Stimulated activated CD8-positive, alpha-beta memory T cell treated with anti-CD3 and anti-CD28 coated beads, Interleukin-4, amount 100 ng/mL, for 48 hours (primary cell): Measurements from ENCODE around the gene C13orf46.

Experiments
- DNase-seq: peaks from one replicate; pipeline ENCODE4 v3.0.0-alpha.2; 2020

Gene C13orf46

DNA sequence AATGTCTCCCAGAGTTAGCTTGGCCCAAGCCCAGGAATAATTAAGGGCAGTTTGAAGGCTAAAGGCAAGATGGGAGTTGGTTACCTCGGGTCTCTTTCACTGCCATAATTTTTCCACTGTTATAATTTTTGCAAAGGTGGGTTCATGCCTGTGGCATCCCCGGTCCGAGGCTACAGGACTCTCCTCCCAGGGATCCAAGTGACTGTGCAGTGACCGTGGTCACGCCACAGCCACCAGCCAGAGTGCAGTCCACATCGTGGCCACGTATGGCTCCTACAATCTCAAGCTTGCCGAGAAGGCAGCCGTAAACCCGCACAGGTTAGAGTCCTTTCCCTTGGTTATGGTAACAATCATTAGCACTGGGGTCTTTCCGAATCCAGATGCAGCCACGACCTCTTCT is 36.8 kb downstream of the C13orf46 start:
- no peak for DNase-seq

DNA sequence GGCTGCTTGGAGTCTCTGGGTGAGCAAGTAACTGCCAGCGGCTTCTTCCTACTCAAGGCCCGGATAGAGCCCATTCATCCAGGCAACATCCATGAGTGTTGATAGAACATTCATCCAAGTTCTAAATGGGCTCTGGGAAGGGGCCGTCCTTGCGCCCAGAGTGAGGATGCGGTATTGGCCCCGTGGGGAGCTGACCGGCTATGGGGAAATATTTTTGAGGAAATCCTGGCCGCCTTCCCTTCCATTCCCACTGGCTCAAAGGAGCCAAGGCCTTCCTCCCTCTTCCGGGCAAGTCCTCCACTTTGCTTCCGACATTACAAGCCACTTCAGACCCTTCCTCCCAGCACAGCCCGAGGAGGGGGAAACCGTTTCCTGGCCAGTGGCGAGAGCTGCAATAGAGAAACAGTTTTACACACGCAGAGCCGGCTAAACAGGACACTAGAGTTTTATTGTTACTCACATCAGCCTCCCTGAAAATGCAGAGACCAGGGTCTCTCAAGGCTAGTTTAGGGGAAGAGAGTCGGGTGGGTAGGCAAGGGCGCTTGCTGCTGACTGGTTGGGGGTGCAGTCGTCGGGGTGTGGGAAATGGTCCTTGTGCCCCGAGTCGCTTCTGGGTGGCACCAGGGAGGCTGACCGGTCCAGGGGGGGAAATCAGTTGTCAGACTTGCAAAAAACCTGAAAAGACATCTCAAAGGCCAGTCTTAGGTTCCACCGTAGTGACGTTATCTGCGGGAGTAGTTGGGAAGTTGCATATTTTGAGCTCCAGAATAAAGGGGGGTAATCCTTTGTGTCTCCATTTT is 37.5 kb downstream of the C13orf46 start:
- no peak for DNase-seq

DNA sequence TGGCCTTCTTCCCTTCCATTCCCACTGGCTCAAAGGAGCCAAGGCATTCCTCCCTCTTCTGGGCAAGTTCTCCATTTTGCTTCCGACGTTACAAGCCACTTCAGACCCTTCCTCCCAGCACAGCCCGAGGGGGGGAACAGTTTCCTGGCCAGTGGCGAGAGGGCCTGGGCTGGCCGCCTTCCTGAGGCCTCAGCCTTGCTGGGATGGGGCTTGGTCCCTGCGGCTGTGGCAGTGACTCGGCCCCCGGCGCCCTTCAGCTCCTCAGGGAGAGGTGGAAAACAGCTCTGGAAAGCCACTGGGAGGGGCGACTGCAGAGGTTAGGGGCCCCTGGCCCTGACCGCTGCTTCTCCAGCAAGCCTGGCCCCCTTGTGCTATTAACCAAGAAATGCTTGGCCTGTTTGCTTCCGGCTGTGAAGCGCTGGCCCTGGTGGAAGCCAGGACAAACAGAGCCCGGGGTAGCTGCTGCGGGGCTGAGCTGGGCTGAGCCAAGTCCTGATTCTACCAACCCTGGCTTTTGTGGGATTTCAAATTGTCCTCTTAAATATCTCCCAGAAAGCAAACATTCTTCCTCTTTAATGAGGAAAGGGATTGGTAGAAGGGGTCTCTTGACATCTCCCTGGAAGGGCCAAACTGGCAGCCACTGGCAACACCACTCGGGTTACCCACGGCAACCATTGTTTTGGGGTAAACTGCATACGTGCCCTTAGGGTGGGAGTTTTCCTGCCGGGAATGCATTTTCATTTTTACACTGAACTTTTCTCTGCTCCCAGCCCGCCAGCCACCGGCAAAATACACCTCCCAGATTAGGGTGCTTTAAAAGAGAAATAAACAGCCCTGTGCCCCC is 38.7 kb downstream of the C13orf46 start:
- DNase-seq = no peak

DNA sequence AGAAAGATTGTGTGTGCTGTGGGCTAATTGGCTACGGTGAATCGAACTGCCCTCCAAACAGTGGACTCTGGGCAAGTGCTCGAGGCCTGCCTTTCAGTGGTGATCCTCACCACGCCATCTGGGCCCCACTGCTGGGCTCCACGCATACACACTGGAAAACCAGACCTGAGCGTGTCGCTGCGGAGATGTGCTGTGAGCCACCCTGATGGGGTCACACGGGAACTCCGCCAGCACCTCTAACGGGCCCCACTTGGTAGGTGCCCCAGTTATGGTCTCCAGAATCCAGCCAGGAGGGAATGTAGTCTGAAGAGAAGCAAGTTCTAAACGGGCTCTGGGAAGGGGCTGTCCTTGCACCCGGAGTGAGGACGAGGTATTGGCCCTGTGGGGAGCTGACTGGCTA is 39.3 kb downstream of the C13orf46 start:
- DNase-seq = no peak

DNA sequence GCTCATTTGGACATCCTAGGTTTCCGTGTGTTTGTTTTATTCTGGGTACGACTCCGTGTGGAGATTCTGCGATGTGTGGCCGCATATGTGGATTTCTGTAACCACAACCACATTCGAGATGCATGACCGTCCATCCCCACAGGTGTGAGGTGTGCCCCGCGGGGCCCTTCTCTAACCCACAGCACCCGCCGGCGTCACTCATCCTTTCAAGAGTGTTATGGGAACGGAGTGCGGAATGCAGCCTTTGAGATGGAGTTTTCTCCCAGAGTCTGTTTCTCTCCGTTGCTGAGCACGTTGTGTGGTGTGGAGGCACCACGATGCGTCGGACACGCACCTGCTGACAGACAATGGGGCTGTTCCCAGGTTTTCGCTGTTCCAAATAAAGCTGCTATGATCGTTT is 40.0 kb downstream of the C13orf46 start:
- DNase-seq = no peak

DNA sequence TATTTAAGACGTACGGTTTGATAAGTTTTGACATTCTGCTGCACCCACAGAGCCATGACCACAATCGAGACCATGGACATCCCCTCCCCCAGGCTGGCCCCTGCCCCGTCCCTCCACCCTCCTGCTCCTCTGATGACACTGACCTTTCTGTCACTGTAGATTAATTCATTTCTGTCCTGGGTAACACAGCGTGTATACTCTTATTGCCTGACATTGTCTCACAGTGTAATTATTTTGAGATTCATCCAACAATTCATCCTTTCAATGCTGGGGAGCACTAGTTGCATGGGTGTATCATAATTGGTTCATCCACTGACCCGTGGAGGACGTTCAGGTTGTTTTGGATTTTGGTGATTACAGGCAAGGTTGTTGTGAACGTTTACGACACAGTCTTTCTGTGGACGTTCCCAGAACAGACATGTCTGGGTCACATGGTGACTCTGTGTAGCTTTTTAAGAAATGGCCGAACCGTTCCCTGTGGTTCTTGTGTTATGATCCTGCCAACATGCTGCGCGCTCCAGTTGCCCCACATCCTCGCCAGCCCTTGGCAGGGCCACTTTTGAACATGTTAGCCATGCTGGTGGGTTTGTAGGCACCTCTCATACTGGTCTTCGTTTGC is 41.9 kb downstream of the C13orf46 start:
- DNase-seq = no peak

DNA sequence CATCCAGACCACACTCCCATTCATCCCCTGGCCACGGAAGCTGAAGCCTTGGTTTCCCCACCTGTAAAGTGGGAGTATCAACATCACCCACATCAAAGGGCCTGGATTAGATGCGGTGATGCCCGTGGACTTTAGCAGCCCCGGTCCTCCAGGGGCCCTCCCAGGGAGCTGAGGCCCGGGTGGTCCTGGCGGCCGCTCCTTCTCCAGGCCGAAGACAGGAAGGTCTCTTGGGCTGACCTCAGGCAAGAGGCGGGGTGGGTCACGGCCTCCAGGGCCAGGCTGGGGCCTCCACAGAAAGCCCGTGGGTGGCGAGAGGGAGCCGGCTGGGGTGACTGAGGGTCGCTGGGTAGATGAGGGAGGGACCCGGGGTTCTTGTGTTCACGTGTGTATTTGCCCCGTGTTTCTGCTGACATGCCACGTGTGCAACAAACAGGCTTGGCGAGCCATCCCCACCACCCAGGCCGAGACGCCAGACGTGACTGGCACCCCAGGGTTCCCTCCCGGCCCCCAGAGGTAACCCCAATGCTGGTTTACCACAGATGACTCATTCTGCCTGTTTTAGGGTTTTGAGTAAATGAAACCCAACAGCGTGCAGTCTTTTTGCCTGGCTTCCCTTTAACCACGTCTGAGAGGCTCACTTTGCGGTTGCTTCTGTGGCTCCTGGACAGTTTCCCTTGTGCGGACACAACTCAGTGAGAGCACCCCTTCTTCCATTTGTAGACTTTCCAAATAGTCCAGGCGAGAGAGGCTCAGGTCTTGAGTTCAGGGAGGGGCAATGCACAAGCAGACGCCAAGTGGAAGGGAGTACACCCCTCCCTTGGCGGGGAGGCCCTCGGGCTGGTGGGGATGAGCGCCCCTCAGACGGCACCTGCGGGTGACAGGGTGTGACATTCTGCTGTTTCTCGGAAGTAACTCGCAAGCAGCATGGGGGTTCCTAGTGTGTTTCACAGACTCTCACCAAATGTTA is 42.9 kb downstream of the C13orf46 start:
- DNase-seq = peak; percentile 60

DNA sequence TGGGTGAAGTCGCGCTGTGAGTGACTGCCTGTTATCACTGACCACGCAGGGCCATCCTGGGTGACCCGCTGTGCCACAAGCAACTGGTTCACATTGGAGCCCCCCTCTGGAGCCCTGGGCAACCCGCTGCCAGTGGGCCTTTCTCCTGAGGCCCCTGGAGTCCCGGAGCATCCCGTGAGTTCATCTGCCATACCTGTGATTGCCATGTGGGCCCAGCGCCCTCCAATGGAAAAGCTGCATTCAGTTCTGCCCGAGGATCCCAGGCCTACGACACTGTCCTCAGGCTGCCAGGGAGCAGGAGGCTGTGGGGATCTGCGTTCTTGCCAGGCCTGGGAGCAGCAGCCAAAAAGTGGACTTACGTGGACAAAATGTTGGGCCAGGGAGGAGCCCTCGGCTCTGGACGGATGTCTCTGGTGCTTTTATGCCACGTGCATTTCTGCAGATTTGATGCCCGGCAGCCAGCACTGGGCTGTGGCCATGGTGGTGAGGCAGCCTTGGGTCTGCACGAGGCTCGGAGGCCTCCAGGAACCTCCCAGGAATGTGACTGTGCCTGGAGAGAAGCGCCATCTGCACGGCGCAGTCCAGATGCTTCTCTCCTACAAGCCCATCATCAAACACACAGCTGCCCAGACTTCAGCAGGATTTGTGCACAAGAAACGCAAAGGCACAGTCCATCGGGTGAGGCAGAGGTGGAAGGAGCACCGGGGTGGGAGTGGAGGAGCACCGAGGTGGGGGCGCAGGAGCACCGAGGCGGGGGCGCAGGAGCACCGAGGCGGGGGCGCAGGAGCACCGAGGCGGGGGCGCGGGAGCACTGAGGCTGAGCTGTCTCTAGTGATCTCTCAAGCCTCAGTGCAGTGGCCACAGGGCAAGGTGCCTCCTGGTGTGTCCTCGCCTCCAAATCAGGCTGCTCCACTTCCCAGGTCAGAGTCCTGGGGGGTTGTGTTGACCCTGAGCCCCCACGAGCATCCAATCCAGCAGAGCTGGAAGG is 44.0 kb downstream of the C13orf46 start:
- no peak for DNase-seq

DNA sequence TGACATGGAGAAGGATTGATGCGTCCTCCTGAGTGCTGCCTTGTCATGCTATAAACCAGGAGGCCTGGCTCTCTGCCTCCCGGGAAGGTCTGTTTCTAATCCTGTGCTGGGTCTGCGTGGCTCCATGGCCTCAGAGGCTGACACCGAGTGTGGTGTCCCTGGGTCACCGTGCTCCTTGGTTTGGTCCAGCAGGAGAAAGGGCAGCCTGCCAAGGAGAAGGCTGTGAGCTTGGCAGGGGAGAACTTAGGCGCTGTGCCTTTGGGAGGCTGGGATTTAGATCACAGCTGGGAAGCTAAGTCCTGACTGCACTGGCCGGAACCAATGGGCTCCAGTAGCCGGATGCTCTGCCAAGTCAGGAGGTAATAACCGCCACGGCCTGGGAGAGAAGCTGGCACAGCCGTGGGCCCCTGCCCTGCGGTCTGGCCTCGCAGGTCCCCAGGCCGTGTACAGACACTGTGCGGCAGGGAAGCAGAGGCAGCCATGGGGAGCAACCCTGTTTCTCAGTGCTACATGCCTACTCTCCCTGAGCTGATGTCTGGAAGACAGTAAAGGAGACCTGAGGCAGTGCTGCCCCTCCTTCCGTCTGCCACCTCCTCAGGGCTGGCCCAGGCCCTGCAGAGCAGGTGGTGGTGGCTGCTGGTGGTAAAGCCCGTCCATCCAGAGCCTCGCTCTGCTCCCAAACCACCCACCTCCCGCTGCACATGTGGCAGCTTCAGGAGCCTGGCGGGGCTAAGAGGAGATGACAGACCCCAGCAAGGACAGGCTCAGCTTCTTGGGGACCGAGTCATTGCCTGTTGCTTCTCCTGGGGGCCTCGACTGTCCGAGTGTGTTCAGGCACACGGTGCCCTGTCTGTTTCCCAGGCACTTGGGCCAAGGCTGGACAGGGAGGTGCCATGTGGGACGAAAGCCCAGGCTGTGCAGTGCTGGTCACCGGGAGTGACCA is 44.9 kb downstream of the C13orf46 start:
- no peak for DNase-seq

DNA sequence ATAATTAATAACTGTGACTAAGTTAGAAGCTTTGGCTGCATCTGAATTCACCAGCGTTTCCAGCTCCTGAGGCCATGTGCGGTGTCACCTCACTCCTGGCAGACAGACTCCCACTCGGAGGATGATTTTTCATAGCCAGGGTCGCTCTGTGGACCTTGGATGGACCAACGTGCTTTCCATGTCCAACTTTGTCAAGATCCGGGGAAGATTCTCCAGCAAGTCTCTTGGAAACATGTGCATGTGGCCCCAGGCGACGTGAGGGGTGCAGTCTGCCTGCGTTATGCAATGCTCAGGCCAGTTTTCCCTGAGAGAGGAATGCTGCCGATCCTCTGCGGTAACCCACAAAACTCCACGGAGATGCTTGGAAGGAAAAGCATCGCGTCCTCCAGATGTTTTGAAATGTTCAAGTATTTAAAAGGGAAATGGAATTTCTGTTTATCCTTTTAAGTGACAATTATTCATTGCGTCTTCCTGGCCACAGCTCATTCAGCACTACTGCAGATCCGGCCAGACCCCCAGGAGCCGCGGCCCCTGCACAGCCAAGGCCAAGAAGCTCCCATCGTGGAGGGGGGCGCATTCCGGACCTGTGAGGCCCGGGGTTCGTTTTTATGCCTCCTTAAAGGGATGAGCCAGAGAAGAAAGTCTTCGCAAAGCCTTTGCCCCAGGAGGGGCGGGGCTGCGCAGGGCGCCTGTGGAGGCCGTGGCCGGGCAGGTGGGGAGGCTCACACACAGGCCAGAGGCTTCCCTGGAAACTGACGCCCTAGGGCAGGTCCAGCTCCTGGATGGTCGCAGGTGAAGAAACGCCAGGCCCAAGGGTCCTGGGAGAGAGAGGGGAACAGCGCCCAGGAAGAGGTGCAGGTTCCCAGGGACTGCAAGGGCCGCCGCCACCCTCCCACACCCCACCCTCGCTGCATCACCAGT is 46.0 kb downstream of the C13orf46 start:
- DNase-seq = no peak

DNA sequence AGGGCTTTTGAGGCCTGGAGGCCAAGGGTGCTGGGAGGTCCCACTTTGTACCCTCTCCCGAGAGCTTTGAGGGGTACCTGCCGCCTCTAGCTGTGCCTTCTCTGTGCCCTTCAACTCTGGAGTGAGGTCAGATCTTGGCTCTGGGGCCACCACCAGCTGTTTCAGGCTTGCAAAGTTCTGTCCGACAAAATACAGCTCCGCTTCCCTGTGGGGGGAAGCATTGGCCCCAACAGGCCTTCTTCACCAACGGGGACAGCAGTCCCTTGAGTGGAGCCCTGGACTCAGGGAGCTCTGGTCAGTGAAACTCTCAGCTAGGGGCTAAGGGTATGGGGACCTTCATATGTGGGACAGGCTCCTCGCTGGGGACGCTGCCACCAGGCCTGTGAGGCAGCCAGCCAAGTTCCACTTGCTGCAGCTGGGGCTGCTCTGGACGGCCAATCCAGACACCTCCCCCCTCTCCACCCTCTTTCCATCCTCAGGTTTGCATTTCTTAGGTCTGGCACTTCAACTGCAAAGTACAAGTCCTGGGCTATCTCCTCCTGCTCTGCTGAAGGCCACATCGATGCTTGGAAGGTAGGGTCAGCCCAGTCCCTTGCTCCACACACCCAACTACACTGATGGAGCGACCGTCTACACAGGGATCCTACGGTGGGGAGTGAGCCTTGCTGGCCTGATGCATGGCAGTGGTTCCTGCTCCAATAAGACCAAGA is 46.8 kb downstream of the C13orf46 start:
- no peak for DNase-seq

DNA sequence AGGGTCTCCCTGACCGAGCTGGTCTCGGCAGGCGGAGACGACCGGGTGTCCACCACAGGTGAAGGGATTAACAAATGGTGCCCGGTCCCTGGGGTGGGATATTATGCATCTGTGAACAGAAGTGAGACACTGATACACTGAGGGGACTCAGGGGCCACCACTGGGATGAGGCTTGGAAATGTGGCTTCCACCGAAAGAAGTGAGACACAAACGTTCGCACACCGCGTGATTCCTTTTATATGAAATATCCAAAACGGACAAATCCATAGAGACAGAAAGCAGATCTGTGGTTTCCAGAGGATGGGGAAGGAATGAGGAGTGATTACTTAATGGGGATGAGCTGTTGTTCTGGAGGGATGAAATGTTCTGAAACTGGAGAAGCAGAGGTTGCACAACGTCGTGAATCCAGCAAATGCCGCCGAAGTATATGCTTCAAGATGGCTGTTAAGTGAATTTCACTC is 47.5 kb downstream of the C13orf46 start:
- no peak for DNase-seq

DNA sequence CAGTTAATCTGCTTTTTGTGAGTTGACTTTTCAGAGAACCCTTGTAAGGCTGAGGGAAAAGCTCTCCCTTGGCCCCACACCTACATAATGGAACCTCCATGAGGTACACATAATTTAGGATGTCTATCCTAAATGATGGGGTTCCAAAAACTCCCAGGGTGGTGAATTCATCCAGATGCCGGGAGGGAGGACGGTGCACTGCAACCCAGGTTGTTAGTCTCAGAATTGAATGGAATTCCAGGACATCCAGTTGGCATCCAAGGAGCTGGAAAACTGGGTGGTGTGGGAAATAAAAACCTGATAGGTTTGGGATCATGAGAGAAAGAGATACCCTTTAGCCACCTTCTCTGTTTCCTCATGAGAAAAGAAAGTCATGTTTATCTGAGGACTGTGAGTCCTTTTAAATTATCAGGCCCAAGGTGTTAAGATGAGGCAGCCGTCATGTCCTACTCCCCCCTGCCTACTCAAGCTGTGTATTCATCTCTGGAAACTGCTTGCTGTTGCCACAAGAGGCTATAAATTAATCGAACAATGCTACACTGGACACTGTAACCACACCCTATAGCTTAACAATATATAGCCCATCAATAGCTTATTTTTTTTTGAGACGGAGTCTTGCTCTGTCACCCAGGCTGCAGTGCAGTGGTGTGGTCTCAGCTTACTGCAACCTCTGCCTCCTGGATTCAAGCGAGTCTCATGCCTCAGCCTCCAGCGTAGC is 49.5 kb downstream of the C13orf46 start:
- DNase-seq = no peak

DNA sequence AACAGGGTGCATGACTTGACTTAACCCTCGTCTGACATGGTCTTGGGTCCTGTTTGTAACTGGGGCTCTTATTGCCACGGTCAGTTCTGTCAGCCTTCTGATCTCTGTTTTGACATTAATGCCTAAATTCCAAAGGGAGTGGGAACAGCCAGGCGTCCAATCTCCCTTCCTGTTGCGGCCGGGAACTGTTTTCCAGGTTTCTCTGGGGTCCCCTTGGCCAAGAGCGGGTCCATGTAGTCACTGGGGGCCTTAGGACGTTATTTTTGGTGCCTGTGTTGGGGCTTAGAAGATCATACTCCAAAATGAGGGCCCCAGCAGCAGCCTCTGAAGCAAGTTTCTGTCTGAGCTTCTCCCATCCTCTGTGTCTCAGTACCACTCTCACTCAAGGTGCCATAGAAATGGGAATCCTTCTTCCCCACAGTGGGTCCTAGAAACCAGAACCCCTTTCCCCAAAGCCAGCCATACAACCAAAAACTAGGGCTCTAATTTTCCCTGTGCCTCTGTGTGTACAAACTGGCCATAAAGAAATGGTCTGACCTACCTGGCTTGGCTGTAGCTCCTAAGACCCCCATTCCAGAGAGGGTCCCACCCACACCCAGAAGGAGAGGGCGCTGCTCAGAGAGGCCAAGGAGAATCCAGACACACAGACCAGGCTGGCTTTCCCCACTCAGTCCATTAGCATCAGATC is 50.4 kb downstream of the C13orf46 start:
- no peak for DNase-seq

DNA sequence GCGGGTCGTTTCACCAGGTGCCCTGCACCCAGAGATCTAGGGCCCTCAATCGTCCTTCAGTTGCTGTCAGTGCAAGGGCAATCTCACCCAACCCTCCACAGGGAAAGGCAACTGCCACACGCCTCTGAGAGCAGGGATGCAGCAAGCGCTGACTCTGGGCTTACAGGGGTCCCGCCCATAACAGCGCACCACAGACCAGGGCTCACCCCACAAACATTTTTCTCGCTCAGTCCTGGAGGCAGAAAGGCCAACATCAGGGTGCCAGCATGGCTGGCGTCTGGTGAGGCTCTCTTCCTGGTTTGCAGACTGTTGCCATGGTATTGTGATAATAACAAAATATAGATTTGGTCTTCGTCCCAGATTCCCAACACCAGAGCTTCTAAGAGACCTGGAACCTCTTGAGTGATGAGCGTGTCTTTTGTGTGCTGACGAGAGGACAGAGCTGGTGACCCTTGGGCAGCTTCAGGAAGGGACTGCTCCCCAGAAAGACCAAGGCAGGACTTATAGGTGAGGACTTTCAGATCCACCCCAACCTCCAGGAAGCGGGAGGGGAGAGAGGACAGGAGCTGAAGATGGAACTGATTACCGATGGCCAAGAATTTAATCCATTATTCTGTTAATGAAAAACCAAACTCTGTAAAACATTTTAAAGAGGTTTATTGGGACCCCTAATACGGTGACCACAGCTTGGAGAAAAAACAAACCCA is 51.3 kb downstream of the C13orf46 start:
- DNase-seq = no peak

DNA sequence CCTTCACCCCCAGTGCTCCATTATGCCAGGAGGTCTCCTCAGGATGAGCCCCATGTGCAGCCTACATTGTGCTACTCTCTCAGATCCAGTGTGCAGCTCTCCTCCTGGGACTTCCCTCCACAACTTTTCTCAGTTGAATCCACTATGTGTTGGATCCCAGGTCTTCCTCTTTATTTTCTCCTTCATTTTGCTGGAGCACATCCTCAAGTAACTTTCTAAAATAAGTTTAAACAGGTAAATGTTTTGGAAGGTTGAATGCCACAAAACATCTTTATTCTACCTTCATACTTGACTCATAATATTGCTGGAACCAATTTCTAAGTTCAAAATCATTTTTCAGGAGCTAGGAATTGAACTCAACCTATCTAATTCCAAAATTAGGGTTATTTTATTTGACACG is 52.1 kb downstream of the C13orf46 start:
- no peak for DNase-seq
